Parathyroid adenoma (tissue), 2 donors: Measurements from ENCODE around the gene PGP.

Experiments
- H2AFZ ChIP-seq: fragments of 300-600 bp; sonication (generic); one replicate; pipeline ENCODE4 v1.7.0; 2017; ENCODE audit warnings: antibody characterized with exemption, mild to moderate bottlenecking
- H3K27ac ChIP-seq: fragments of 300-600 bp; sonication (generic); one replicate; pipeline ENCODE4 v1.7.0; 2017
- H3K27me3 ChIP-seq: fragments of 300-600 bp; sonication (generic); one replicate; pipeline ENCODE4 v1.7.0; 2017; ENCODE audit warnings: low read length; ENCODE audit not compliant: control insufficient read depth, insufficient read depth
- H3K36me3 ChIP-seq: fragments of 300-600 bp; sonication (generic); one replicate; pipeline ENCODE4 v1.7.0; 2017; ENCODE audit warnings: low read length; ENCODE audit not compliant: control insufficient read depth, insufficient read depth
- H3K4me1 ChIP-seq: fragments of 300-600 bp; sonication (generic); one replicate; pipeline ENCODE4 v1.7.0; 2017; ENCODE audit warnings: control low read depth
- H3K4me2 ChIP-seq: fragments of 300-600 bp; sonication (generic); one replicate; pipeline ENCODE4 v1.7.0; 2017; ENCODE audit warnings: low read length
- H3K4me3 ChIP-seq: fragments of 300-600 bp; sonication (generic); one replicate; pipeline ENCODE4 v1.7.0; 2017; ENCODE audit warnings: low read depth, low read length
- H3K79me2 ChIP-seq: fragments of 300-600 bp; sonication (generic); one replicate; pipeline ENCODE4 v1.7.0; 2017; ENCODE audit warnings: control low read depth
- H3K9ac ChIP-seq: fragments of 300-600 bp; sonication (generic); one replicate; pipeline ENCODE4 v1.7.0; 2017; ENCODE audit warnings: mild to moderate bottlenecking
- H3K9me3 ChIP-seq: fragments of 300-600 bp; sonication (generic); one replicate; pipeline ENCODE4 v1.7.0; 2017; ENCODE audit warnings: low read length; ENCODE audit not compliant: control insufficient read depth
- CTCF ChIP-seq: fragments of 300-600 bp; sonication (generic); IDR thresholded peaks from one replicate; pipeline ENCODE4 v1.7.0; 2017; ENCODE audit warnings: antibody characterized with exemption, mild to moderate bottlenecking
- donor health status: primary hyperparathyroidism.

PGP gene

GRCh38 chr16:2206780-2207433 lies 7.7 kb downstream of the PGP start:
- Histone ChIP-seq H3K36me3 (no peaks in the 10 kb centered on the region), H3K27me3 (no peaks in the 10 kb centered on the region), H3K27ac (no peak overlapping the region), H3K4me1 (peaks cover 7% of the 10 kb centered on the region), H2AFZ (no peak overlapping the region), H3K4me3 (no peak overlapping the region), H3K4me2 (no peak overlapping the region), H3K9ac (no peak overlapping the region), H3K9me3 (no peaks in the 10 kb centered on the region), H3K79me2 (no peaks in the 10 kb centered on the region)
- no peak for TF ChIP-seq CTCF

GRCh38 chr16:2206420-2206779 lies 8.2 kb downstream of the PGP start:
- H3K36me3 ChIP-seq = no peaks in the 10 kb centered on the region
- no peak overlapping the region for H3K4me3 ChIP-seq
- no peaks in the 10 kb centered on the region for H3K9me3 ChIP-seq
- peaks cover 3% of the 10 kb centered on the region for H3K4me1 ChIP-seq
- no peak for TF ChIP-seq CTCF
- H3K9ac ChIP-seq = no peak overlapping the region
- H3K4me2 ChIP-seq = peak overlapping the region; percentile 96
- no peaks in the 10 kb centered on the region for H3K27me3 ChIP-seq
- H2AFZ ChIP-seq = no peak overlapping the region
- H3K27ac ChIP-seq = no peak overlapping the region
- H3K79me2 ChIP-seq = no peaks in the 10 kb centered on the region

- Histone ChIP-seq H2AFZ (peak overlapping the region; percentile 95), H3K4me2 (peak overlapping the region; percentile 96), H3K4me1 (peaks cover 3% of the 10 kb centered on the region), H3K4me3 (peak overlapping the region; percentile 99), H3K27me3 (no peaks in the 10 kb centered on the region), H3K27ac (peak overlapping the region; percentile 91), H3K36me3 (no peaks in the 10 kb centered on the region), H3K9ac (no peak overlapping the region), H3K9me3 (no peaks in the 10 kb centered on the region), H3K79me2 (no peaks in the 10 kb centered on the region)
- no peak for TF ChIP-seq CTCF
Measured at GRCh38 chr16:2205967-2206313, 8.7 kb downstream of the PGP start.

GRCh38 chr16:2205104-2205966 lies 9.3 kb downstream of the PGP start, which contains the start of gene MLST8:
Gene MLST8, plus strand, starts transcription at chr16:2205454. Its CDS starts 632 bp downstream, at chr16:2206086.
- TF ChIP-seq CTCF = peak; percentile 40
- Histone ChIP-seq H3K27ac (peak within 1 kb of the TSS; percentile 91), H3K9ac (peak within 1 kb of the TSS; percentile 74), H3K4me3 (peak within 1 kb of the TSS; percentile 99), H3K36me3 (no peaks in the 10 kb centered on the region), H3K79me2 (no peaks in the 10 kb centered on the region), H3K9me3 (no peaks in the 10 kb centered on the region), H3K4me2 (peak within 1 kb of the TSS; percentile 96), H3K4me1 (peaks cover 3% of the 10 kb centered on the region), H2AFZ (peak within 1 kb of the TSS; percentile 95), H3K27me3 (no peaks in the 10 kb centered on the region)
